IMR-90 (cell line): ENCODE results near the gene LAGE3. TPM values are rescaled to one million over a fixed set of nuclear protein-coding genes. Genes with fewer than 3 reads are reported as not detected.

Experiments
- ATAC-seq: fragments of 200-7000 bp; cut with Tn5 transposase; 2 replicates; pipeline ENCODE4 v1.9.1; 2020; ENCODE audit warnings: low read depth, mild to moderate bottlenecking, moderate library complexity
- BruUV-seq: library from RNA; stranded (reverse); fragments of 400-500 nt; replicated peaks from 2 replicates; lab custom pipeline; 2021; lab: Mats Ljungman, UMichigan
- CTCF ChIA-PET: fragments of 300-600 bp; formaldehyde crosslinking; extraction: SDS; loops from one replicate; lab custom pipeline; 2021; ENCODE audit warnings: antibody characterized with exemption; lab: Yijun Ruan, JAX
- POLR2A ChIA-PET: fragments of 300-600 bp; sonication (Branson Sonifier 250); formaldehyde crosslinking; loops from one replicate; lab custom pipeline; 2022; ENCODE audit warnings: antibody characterized with exemption; ENCODE audit not compliant: unreplicated experiment; lab: Charles Lee
- DNase-seq: peaks from one replicate; pipeline ENCODE4 v3.0.0; 2013
- H2AFZ ChIP-seq: replicated peaks from 2 replicates; pipeline ENCODE3; 2013; ENCODE audit warnings: low read length, mild to moderate bottlenecking; ENCODE audit not compliant: poor library complexity
- H2AK5ac ChIP-seq: 2 replicates; pipeline ENCODE4 v1.6.1; 2013; ENCODE audit warnings: low read depth, low read length, inconsistent platforms
- H2AK9ac ChIP-seq: replicated peaks from 2 replicates; pipeline ENCODE3; 2013; ENCODE audit warnings: mild to moderate bottlenecking, low read depth, low read length, moderate library complexity; ENCODE audit not compliant: poor library complexity
- H2BK120ac ChIP-seq: 2 replicates; pipeline ENCODE4 v1.6.1; 2013; ENCODE audit warnings: low read depth, low read length, inconsistent platforms
- H2BK15ac ChIP-seq: 3 replicates; pipeline ENCODE4 v1.6.1; 2013; ENCODE audit warnings: low read depth, low read length, inconsistent platforms
- H2BK20ac ChIP-seq: 2 replicates; pipeline ENCODE4 v1.6.1; 2013; ENCODE audit warnings: low read depth, mild to moderate bottlenecking, inconsistent platforms, low read length, moderate library complexity
- H2BK5ac ChIP-seq: 2 replicates; pipeline ENCODE4 v1.6.1; 2013; ENCODE audit warnings: mild to moderate bottlenecking, low read depth, low read length, inconsistent platforms; ENCODE audit not compliant: poor library complexity, severe bottlenecking
- H3K14ac ChIP-seq: replicated peaks from 2 replicates; pipeline ENCODE4 v1.6.1; 2013; ENCODE audit warnings: low read depth, low read length, inconsistent platforms
- H3K18ac ChIP-seq: 2 replicates; pipeline ENCODE4 v1.6.1; 2013; ENCODE audit warnings: low read depth, low read length, control low read depth
- H3K23ac ChIP-seq: 2 replicates; pipeline ENCODE4 v1.6.1; 2013; ENCODE audit warnings: low read depth, low read length, inconsistent platforms
- H3K27ac ChIP-seq: 2 replicates; pipeline ENCODE4 v1.5.1; 2013; ENCODE audit warnings: mild to moderate bottlenecking, control low read depth, low read length; ENCODE audit not compliant: insufficient read depth
- H3K27me3 ChIP-seq: 2 replicates; pipeline ENCODE4 v1.6.1; 2013; ENCODE audit warnings: low read length; ENCODE audit not compliant: control insufficient read depth, insufficient read depth
- H3K36me3 ChIP-seq: 2 replicates; pipeline ENCODE4 v1.6.1; 2013; ENCODE audit warnings: low read length, mixed read lengths; ENCODE audit not compliant: control insufficient read depth, insufficient read depth
- H3K4ac ChIP-seq: 2 replicates; pipeline ENCODE4 v1.6.1; 2013; ENCODE audit warnings: low read depth, low read length, inconsistent platforms
- H3K4me1 ChIP-seq: 2 replicates; pipeline ENCODE4 v1.6.1; 2013; ENCODE audit warnings: low read length, mixed read lengths; ENCODE audit not compliant: control insufficient read depth, insufficient read depth
- H3K4me2 ChIP-seq: 2 replicates; pipeline ENCODE4 v1.6.1; 2013; ENCODE audit warnings: low read depth, mild to moderate bottlenecking, control low read depth, low read length, moderate library complexity
- H3K4me3 ChIP-seq: 2 replicates; pipeline ENCODE4 v1.5.1; 2013; ENCODE audit warnings: low read depth, mild to moderate bottlenecking, control low read depth, low read length, moderate library complexity; ENCODE audit not compliant: insufficient read depth
- H3K56ac ChIP-seq: 2 replicates; pipeline ENCODE4 v1.6.1; 2013; ENCODE audit warnings: low read length, inconsistent platforms; ENCODE audit not compliant: insufficient read depth; ENCODE audit errors: extremely low read depth
- H3K79me1 ChIP-seq, 2 experiments: 2 replicates each; pipeline ENCODE4 v1.6.1; 2013; ENCODE audit warnings: low read length in 2 of 2, inconsistent platforms in 1 of 2, low read depth in 1 of 2
- H3K9ac ChIP-seq: 2 replicates; pipeline ENCODE4 v1.6.1; 2013; ENCODE audit warnings: low read depth, low read length, control low read depth
- H3K9me1 ChIP-seq: 2 replicates; pipeline ENCODE4 v1.6.1; 2013; ENCODE audit warnings: low read length, inconsistent platforms; ENCODE audit not compliant: insufficient read depth
- H3K9me3 ChIP-seq: 2 replicates; pipeline ENCODE4 v1.6.1; 2013; ENCODE audit warnings: low read length; ENCODE audit not compliant: control insufficient read depth, insufficient read depth
- H4K20me1 ChIP-seq: 2 replicates; pipeline ENCODE4 v1.6.1; 2013; ENCODE audit warnings: low read length, inconsistent platforms; ENCODE audit not compliant: insufficient read depth
- H4K5ac ChIP-seq: 2 replicates; pipeline ENCODE4 v1.6.1; 2013; ENCODE audit warnings: mild to moderate bottlenecking, low read depth, low read length, control low read depth
- H4K8ac ChIP-seq, 2 experiments: 2 replicates each; pipeline ENCODE4 v1.6.1; 2013; ENCODE audit warnings: low read depth in 2 of 2, low read length in 2 of 2, control low read depth in 1 of 2, inconsistent platforms in 1 of 2
- H4K91ac ChIP-seq: 2 replicates; pipeline ENCODE4 v1.6.1; 2013; ENCODE audit warnings: low read depth, low read length, inconsistent platforms; ENCODE audit not compliant: insufficient read depth
- BHLHE40 ChIP-seq: fragments of 150-350 bp; IDR thresholded peaks from 2 replicates; pipeline ENCODE4 v1.6.1; 2016; ENCODE audit warnings: mild to moderate bottlenecking, low read depth, low read length
- CEBPB ChIP-seq: IDR thresholded peaks from 2 replicates; pipeline ENCODE4 v1.6.1; 2012; ENCODE audit warnings: low read depth, low read length, improper control_type of control experiment
- CHD1 ChIP-seq: IDR thresholded peaks from 2 replicates; pipeline ENCODE4 v1.6.1; 2012; ENCODE audit warnings: low read depth, low read length, improper control_type of control experiment
- FOS ChIP-seq: fragments of 150-350 bp; IDR thresholded peaks from 2 replicates; pipeline ENCODE4 v1.6.1; 2016; ENCODE audit warnings: low read depth, low read length
- MAFK ChIP-seq: IDR thresholded peaks from 2 replicates; pipeline ENCODE4 v1.6.1; 2012; ENCODE audit warnings: low read depth, low read length, improper control_type of control experiment
- MAZ ChIP-seq: IDR thresholded peaks from 2 replicates; pipeline ENCODE4 v1.6.1; 2012; ENCODE audit warnings: low read depth, mild to moderate bottlenecking, low read length, improper control_type of control experiment, moderate library complexity, borderline replicate concordance
- MXI1 ChIP-seq: IDR thresholded peaks from 2 replicates; pipeline ENCODE4 v1.6.1; 2012; ENCODE audit warnings: low read depth, mild to moderate bottlenecking, low read length, moderate library complexity, borderline replicate concordance
- NFE2L2 ChIP-seq: fragments of 150-350 bp; IDR thresholded peaks from 2 replicates; pipeline ENCODE4 v1.6.1; 2016; ENCODE audit warnings: low read depth, mild to moderate bottlenecking, low read length
- POLR2A ChIP-seq: IDR thresholded peaks from 2 replicates; pipeline ENCODE4 v1.6.1; 2012; ENCODE audit warnings: mild to moderate bottlenecking, low read depth, low read length
- RAD21 ChIP-seq: IDR thresholded peaks from 2 replicates; pipeline ENCODE4 v1.6.1; 2012; ENCODE audit warnings: low read length, improper control_type of control experiment
- RCOR1 ChIP-seq: IDR thresholded peaks from 2 replicates; pipeline ENCODE4 v1.6.1; 2012; ENCODE audit warnings: mild to moderate bottlenecking, low read length, improper control_type of control experiment; ENCODE audit not compliant: insufficient replicate concordance
- RFX5 ChIP-seq: IDR thresholded peaks from 2 replicates; pipeline ENCODE4 v1.8.0; 2012; ENCODE audit warnings: low read depth, mild to moderate bottlenecking, low read length, moderate library complexity
- SMC3 ChIP-seq: fragments of 150-350 bp; IDR thresholded peaks from 2 replicates; pipeline ENCODE4 v1.6.1; 2016; ENCODE audit warnings: low read depth, mild to moderate bottlenecking, antibody characterized with exemption, low read length, moderate library complexity
- WGBS, 2 experiments: methylation state at CpG; one replicate each; pipeline versions ENCODE4 v1.1.5 to v1.1.7; 2013; ENCODE audit warnings: missing lambda C conversion rate in 2 of 2; ENCODE audit not compliant: insufficient read length in 1 of 2; ENCODE audit errors: extremely low coverage in 2 of 2; 5-methylcytosine and 5-hydroxymethylcytosine counted together
- dilution Hi-C: fragments of 300-500 bp; cut with HindIII; formaldehyde crosslinking; loops from one replicate; pipeline ENCODE4 v1.14.3; 2018; ENCODE audit warnings: low sequenced_read_pairs; ENCODE audit not compliant: unreplicated experiment
- in situ Hi-C: fragments of 300-500 bp; cut with MboI; formaldehyde crosslinking; loops from 3 replicates; pipeline ENCODE4 v1.14.3; 2019; ENCODE audit warnings: low sequenced_read_pairs, inconsistent platforms, mixed read lengths
- intact Hi-C: fragments of 100-400 bp; cut with micrococcal nuclease; formaldehyde crosslinking; loops from 2 replicates; pipeline ENCODE4 v1.10.0; 2022
- polyA plus RNA-seq, 3 experiments: library from polyadenylated mRNA; depleted of rRNA; stranded (reverse); fragments of >200 nt; gene quantifications; 2 replicates each; pipeline ENCODE4 v1.2.3, GENCODE V29; 2012; ENCODE audit warnings: low replicate concordance in 1 of 3
- total RNA-seq: library from RNA; depleted of rRNA; stranded (reverse); fragments of >200 nt; gene quantifications from 2 replicates; pipeline ENCODE4 v1.2.3, GENCODE V29; 2012
- TF ChIP-seq, protein P1 (sequence below): fragments of 150-350 bp; IDR thresholded peaks from 2 replicates; pipeline ENCODE4 v1.6.1; 2017; ENCODE audit warnings: mild to moderate bottlenecking, antibody characterized with exemption, low read length, low read depth
- TF ChIP-seq, protein P2 (sequence below): conservative IDR thresholded peaks from 2 replicates; pipeline ENCODE4 v1.5.1; 2012; ENCODE audit warnings: mild to moderate bottlenecking, low read depth, low read length, improper control_type of control experiment

LAGE3 gene
- total and polyA plus RNA-seq, 2 of the 4 experiments (the other 2 are of a cell fraction) = 3.6 to 14.8 TPM

DNA sequence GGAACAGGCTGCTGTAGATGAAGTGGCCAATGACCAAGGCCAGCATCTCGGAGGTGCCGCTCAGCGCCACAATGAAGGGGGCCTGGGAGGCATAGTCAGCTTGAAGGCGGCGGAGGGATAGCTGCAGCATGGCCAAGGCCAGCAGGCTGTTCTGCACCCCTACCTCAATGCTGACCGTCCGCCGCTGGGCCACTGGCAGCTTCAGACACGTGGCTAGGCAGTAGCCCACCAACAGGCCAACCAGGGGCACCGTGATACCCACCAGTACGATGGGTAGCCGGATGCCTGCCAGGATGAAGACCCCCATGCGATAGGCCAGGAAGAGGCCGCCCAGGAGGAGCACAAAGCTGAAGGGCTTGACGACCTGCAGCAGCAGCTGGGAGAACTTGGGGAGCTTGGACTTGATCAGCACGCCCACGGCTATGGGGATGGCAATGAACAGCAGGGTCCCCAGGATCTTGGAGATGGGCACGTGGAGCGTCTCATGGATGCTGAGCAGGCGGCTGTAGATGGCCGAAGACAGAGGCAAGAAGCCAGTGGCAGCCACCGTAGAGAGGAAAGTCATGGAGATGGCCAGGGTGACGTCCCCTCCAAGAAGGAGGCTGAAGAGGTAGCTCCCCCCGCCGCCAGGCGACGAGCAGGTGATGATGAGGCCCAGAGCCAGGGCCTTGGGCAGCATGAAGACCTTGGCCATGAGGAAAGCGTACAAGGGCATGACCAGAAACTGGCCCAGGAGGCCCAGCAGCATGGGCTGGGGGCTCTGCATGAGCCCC is 8.6 kb upstream of the LAGE3 start:
- Histone ChIP-seq H3K14ac (no peak overlapping the region), H2BK15ac (no peak overlapping the region), H2AK5ac (no peak overlapping the region; the same call in 1 of the 2 replicates), H2BK20ac (no peak overlapping the region), H4K8ac (no peak overlapping the region), H3K27ac (no peak overlapping the region), H3K36me3 (peaks cover 16% of the 10 kb centered on the region; the same call in 1 of the 2 replicates), H3K56ac (no peak overlapping the region), H3K79me1 (peaks cover 3 to 38% of the 10 kb centered on the region in 2 experiments; a peak in 3 of 4 replicates), H3K9ac (no peak overlapping the region), H3K18ac (no peak overlapping the region), H2BK120ac (no peak overlapping the region), H3K4me2 (no peak overlapping the region), H3K9me3 (no peaks in the 10 kb centered on the region), H3K9me1 (peaks cover 8% of the 10 kb centered on the region; the same call in 1 of the 2 replicates), H3K4me1 (peaks cover 4% of the 10 kb centered on the region; the same call in 1 of the 2 replicates), H4K5ac (no peak overlapping the region), H2BK5ac (no peak overlapping the region), H2AK9ac (no peak overlapping the region), H4K91ac (no peak overlapping the region), H3K4ac (no peak overlapping the region), H3K4me3 (no peak overlapping the region), H3K23ac (no peak overlapping the region), H3K27me3 (no peaks in the 10 kb centered on the region), H4K20me1 (peaks cover 4% of the 10 kb centered on the region; the same call in 1 of the 2 replicates), H2AFZ (no peak overlapping the region)
- ChIA-PET CTCF (no interaction called here), POLR2A (interaction anchor here (0.5 kb wide), 1 partner anchor 24 kb away, joined by 5 read pairs; no protein-coding TSS in a partner anchor)
- no TSS peak for BruUV-seq
- ATAC-seq (no peak), DNase-seq (no peak)
- in situ Hi-C loops (no loop called here), intact Hi-C loops (no loop called here), dilution Hi-C loops (no loop called here)
- 85% methylated on average over 23 of the region's 28 CpGs; no CpG with 5 or more reads in 1 of the 2 experiments for WGBS, 2 experiments
- TF ChIP-seq BHLHE40 (no peak), MXI1 (no peak), CEBPB (no peak), MAZ (no peak), NFE2L2 (no peak), RAD21 (no peak), MAFK (no peak), RFX5 (no peak), POLR2A (no peak), RCOR1 (no peak), FOS (no peak), SMC3 (no peak), CHD1 (no peak)
- TF ChIP-seq, protein P1, sequence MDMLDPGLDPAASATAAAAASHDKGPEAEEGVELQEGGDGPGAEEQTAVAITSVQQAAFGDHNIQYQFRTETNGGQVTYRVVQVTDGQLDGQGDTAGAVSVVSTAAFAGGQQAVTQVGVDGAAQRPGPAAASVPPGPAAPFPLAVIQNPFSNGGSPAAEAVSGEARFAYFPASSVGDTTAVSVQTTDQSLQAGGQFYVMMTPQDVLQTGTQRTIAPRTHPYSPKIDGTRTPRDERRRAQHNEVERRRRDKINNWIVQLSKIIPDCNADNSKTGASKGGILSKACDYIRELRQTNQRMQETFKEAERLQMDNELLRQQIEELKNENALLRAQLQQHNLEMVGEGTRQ = no peak
- TF ChIP-seq, protein P2, sequence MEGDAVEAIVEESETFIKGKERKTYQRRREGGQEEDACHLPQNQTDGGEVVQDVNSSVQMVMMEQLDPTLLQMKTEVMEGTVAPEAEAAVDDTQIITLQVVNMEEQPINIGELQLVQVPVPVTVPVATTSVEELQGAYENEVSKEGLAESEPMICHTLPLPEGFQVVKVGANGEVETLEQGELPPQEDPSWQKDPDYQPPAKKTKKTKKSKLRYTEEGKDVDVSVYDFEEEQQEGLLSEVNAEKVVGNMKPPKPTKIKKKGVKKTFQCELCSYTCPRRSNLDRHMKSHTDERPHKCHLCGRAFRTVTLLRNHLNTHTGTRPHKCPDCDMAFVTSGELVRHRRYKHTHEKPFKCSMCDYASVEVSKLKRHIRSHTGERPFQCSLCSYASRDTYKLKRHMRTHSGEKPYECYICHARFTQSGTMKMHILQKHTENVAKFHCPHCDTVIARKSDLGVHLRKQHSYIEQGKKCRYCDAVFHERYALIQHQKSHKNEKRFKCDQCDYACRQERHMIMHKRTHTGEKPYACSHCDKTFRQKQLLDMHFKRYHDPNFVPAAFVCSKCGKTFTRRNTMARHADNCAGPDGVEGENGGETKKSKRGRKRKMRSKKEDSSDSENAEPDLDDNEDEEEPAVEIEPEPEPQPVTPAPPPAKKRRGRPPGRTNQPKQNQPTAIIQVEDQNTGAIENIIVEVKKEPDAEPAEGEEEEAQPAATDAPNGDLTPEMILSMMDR = no peak
